Esophagus (tissue), 2 donors: ENCODE results near the gene TMC1. TPM values are rescaled to one million over a fixed set of nuclear protein-coding genes. Genes with fewer than 3 reads are reported as not detected.

ENCODE experiments used
- H3K27ac ChIP-seq, 2 donors: one replicate each; pipeline ENCODE4 v1.5.1; 2013; ENCODE audit warnings: low read depth in 2 of 2, mild to moderate bottlenecking in 2 of 2, inconsistent platforms in 1 of 2, low read length in 1 of 2, moderate library complexity in 1 of 2
- H3K27me3 ChIP-seq, 2 donors: one replicate each; pipeline ENCODE4 v1.6.1; 2013; ENCODE audit warnings: low read length in 2 of 2, control low read depth in 1 of 2, mild to moderate bottlenecking in 1 of 2; ENCODE audit not compliant: insufficient read depth in 2 of 2, control insufficient read depth in 1 of 2
- H3K36me3 ChIP-seq, 2 donors: one replicate each; pipeline ENCODE4 v1.6.1; 2013; ENCODE audit warnings: low read length in 1 of 2; ENCODE audit not compliant: control insufficient read depth in 2 of 2, insufficient read depth in 2 of 2
- H3K4me1 ChIP-seq, 2 donors: one replicate each; pipeline ENCODE4 v1.6.1; 2013; ENCODE audit warnings: low read length in 1 of 2; ENCODE audit not compliant: control insufficient read depth in 2 of 2, insufficient read depth in 2 of 2
- H3K4me3 ChIP-seq, 2 donors: one replicate each; pipeline ENCODE4 v1.5.1; 2013; ENCODE audit warnings: low read length in 2 of 2, mild to moderate bottlenecking in 2 of 2, low read depth in 1 of 2, moderate library complexity in 1 of 2
- H3K9me3 ChIP-seq, 2 donors: one replicate each; pipeline ENCODE4 v1.6.1; 2013; ENCODE audit warnings: mild to moderate bottlenecking in 2 of 2, low read depth in 1 of 2, low read length in 1 of 2, moderate library complexity in 1 of 2; ENCODE audit not compliant: control insufficient read depth in 2 of 2, insufficient read depth in 1 of 2
- WGBS, 2 donors: extraction: QIAGEN DNeasy Blood & Tissue Kit; methylation state at CpG; one replicate each; pipeline ENCODE4 v1.1.7; 2013; 5-methylcytosine and 5-hydroxymethylcytosine counted together
- polyA plus RNA-seq, 2 donors: library from polyadenylated mRNA; stranded (reverse); fragments of 200-250 nt; gene quantifications; one replicate each; pipeline ENCODE4 v1.2.3, GENCODE V29; 2013
- donor health status: healthy with polysubstance abuse.
- donor health status: Bipolar disorder and iron deficiency.

Gene TMC1
- polyA plus RNA-seq, 2 donors = 6.1 to 10.3 TPM

GRCh38 chr9:72812559-72813111 lies 291.2 kb downstream of the TMC1 start:
- no peaks in the 10 kb centered on the region for H3K36me3 ChIP-seq
- 58 to 62% methylated on average over 2 of the region's 2 CpGs for WGBS, 2 donors
- no peaks in the 10 kb centered on the region for H3K4me1 ChIP-seq
- H3K4me3 ChIP-seq = no peak overlapping the region
- no peaks in the 10 kb centered on the region for H3K27me3 ChIP-seq
- no peaks in the 10 kb centered on the region for H3K9me3 ChIP-seq
- H3K27ac ChIP-seq = no peak overlapping the region

DNA sequence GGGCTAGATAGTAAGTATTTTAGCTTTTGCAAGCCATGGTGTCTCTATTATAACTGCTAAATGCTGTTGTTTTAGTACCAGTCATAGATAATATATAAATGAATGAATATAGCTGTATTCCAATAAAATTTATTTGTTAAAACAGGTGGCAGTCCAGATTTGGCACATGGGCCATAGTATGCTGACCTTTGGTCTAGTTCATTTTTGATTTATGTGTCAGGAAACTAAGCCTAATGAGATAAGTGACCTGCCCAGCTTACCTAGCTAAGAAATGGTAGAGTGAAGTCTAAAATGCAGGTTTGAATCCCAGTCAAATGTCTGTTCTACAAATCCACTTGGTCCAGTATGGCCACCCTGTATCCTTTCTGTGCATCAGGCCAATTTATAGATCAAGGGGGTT lies 292.1 kb downstream of the TMC1 start:
- no peaks in the 10 kb centered on the region for H3K27me3 ChIP-seq
- no peaks in the 10 kb centered on the region for H3K36me3 ChIP-seq
- no peaks in the 10 kb centered on the region for H3K4me1 ChIP-seq
- H3K4me3 ChIP-seq = no peak overlapping the region
- H3K27ac ChIP-seq = no peak overlapping the region
- H3K9me3 ChIP-seq = no peaks in the 10 kb centered on the region

DNA sequence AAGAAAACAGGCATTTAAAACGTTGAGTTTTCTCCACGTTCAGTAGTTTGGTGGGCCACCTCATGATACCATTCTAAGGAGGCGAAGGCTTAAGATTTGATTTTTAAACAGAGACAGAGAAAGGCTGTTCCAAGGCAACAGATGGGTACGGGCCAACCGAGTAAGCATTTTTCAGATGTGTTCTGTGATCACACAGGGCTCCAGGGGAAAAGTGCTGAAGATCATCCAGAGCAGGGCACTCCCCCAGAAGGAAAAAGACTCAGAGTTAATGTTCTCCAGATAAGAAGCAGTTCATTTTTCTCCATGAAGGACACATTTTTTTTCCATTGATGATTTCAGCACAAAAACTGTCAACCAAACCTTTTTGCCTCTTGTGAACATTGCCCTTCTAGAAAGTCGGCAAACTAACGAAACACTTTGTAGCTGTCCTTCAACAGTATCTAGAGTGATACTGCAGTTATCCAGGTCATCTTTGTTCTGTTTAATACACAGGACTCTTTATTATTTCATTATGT lies 292.7 kb downstream of the TMC1 start:
- Histone ChIP-seq H3K27me3 (no peaks in the 10 kb centered on the region), H3K9me3 (no peaks in the 10 kb centered on the region), H3K27ac (no peak overlapping the region), H3K4me1 (no peaks in the 10 kb centered on the region), H3K36me3 (no peaks in the 10 kb centered on the region), H3K4me3 (no peak overlapping the region)
- 78 to 86% methylated on average over 7 of the region's 7 CpGs for WGBS, 2 donors

DNA sequence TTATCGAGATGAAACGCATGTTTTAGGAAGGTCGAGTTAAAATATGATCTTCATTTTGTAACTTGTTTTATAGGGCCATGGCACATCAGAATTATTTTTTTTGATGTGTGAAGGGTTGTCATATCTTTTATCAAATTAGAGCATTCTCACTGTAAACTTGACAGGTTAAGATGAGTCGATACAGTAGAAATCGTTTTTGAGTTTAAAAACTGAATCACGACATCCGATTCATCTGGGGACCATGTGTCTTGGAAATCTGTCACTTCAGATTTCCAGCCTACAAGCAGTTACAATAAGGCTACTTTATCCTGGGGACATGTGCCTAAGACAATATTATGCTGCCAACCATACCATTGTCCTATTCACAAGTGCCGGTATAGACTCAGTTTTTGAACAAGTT lies 295.3 kb downstream of the TMC1 start:
- Histone ChIP-seq H3K27me3 (no peaks in the 10 kb centered on the region), H3K27ac (no peak overlapping the region), H3K4me3 (no peak overlapping the region), H3K9me3 (no peaks in the 10 kb centered on the region), H3K4me1 (no peaks in the 10 kb centered on the region), H3K36me3 (no peaks in the 10 kb centered on the region)
- 93 to 95% methylated on average over 8 of the region's 8 CpGs for WGBS, 2 donors

- no peaks in the 10 kb centered on the region for H3K36me3 ChIP-seq
- WGBS, 2 donors = 74 to 78% methylated on average over 7 of the region's 7 CpGs
- H3K27ac ChIP-seq = no peak overlapping the region
- no peaks in the 10 kb centered on the region for H3K27me3 ChIP-seq
- H3K4me1 ChIP-seq = no peaks in the 10 kb centered on the region
- H3K4me3 ChIP-seq = no peak overlapping the region
- H3K9me3 ChIP-seq = no peaks in the 10 kb centered on the region
Observed at GRCh38 chr9:72817413-72817812, 296.0 kb downstream of the TMC1 start.

- Histone ChIP-seq H3K27me3 (no peaks in the 10 kb centered on the region), H3K4me3 (no peak overlapping the region), H3K4me1 (no peaks in the 10 kb centered on the region), H3K9me3 (no peaks in the 10 kb centered on the region), H3K27ac (no peak overlapping the region), H3K36me3 (no peaks in the 10 kb centered on the region)
- 71 to 73% methylated on average over 3 of the region's 3 CpGs for WGBS, 2 donors
Observed at GRCh38 chr9:72818385-72818784, 297.0 kb downstream of the TMC1 start.

DNA sequence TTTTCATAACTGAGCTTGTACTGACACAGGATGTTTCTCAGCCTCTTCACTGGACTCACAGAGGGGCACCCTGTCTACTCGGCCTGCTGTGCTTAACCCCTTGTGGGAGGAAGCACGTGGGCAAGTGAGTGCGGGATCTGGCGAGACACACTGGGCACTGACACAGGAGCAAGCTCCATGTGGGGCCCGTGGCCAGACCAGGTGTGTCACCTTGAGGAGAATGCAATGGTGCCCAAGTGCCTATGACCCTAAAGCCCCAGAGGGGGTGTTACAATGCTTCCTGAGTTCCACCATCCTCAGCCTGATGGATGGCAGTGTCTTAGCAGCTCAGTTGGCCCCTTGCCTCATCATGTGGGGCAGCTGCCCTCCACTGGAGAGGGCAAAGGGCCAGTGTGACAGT lies 302.6 kb downstream of the TMC1 start:
- Histone ChIP-seq H3K27me3 (no peaks in the 10 kb centered on the region), H3K36me3 (no peaks in the 10 kb centered on the region), H3K27ac (peak overlapping the region in 1 of 2 donors; percentile 81), H3K4me3 (no peak overlapping the region), H3K9me3 (no peaks in the 10 kb centered on the region), H3K4me1 (no peaks in the 10 kb centered on the region)
- 77 to 80% methylated on average over 5 of the region's 5 CpGs for WGBS, 2 donors

- Histone ChIP-seq H3K27ac (no peak overlapping the region), H3K4me1 (no peaks in the 10 kb centered on the region)
- whole genome bisulfite sequencing, 2 donors = 55 to 56% methylated on average over 7 of the region's 7 CpGs
Observed at GRCh38 chr9:72826996-72827949, 305.9 kb downstream of the TMC1 start.

GRCh38 chr9:72827950-72828731 lies 306.7 kb downstream of the TMC1 start:
- Histone ChIP-seq H3K27ac (peak overlapping the region in 1 of 2 donors; percentile 48), H3K4me3 (no peak overlapping the region), H3K9me3 (no peaks in the 10 kb centered on the region), H3K4me1 (no peaks in the 10 kb centered on the region), H3K27me3 (no peaks in the 10 kb centered on the region), H3K36me3 (no peaks in the 10 kb centered on the region)
- WGBS, 2 donors = 43 to 52% methylated on average over 2 of the region's 2 CpGs

More at GRCh38 chr9:72826996-72827949, 305.9 kb downstream of the TMC1 start:
- no peak overlapping the region for H3K4me3 ChIP-seq
- no peaks in the 10 kb centered on the region for H3K9me3 ChIP-seq
- H3K27me3 ChIP-seq = no peaks in the 10 kb centered on the region
- no peaks in the 10 kb centered on the region for H3K36me3 ChIP-seq
